Mesendoderm (in vitro differentiated cells): ENCODE measurements around the gene ACSF3.

Experiments
- DNase-seq: peaks from one replicate; pipeline ENCODE4 v3.0.0; 2013
- H2AK5ac ChIP-seq: 2 replicates; pipeline ENCODE4 v1.6.1; 2013; ENCODE audit warnings: low read length, inconsistent platforms
- H2BK120ac ChIP-seq: 2 replicates; pipeline ENCODE4 v1.6.1; 2013; ENCODE audit warnings: low read depth, mild to moderate bottlenecking, low read length, moderate library complexity, mixed read lengths
- H2BK15ac ChIP-seq: replicated peaks from 2 replicates; pipeline ENCODE4 v1.6.1; 2013; ENCODE audit warnings: low read depth, mild to moderate bottlenecking, moderate library complexity
- H2BK5ac ChIP-seq: 2 replicates; pipeline ENCODE4 v1.6.1; 2013; ENCODE audit warnings: low read length, inconsistent platforms
- H3K18ac ChIP-seq: 2 replicates; pipeline ENCODE4 v1.6.1; 2013; ENCODE audit warnings: mild to moderate bottlenecking, low read length, mixed read lengths
- H3K23ac ChIP-seq: one replicate; pipeline ENCODE4 v1.6.1; 2013; ENCODE audit warnings: low read length
- H3K27ac ChIP-seq: 2 replicates; pipeline ENCODE4 v1.5.1; 2013; ENCODE audit warnings: low read depth, mild to moderate bottlenecking, inconsistent platforms, low read length, moderate library complexity
- H3K27me3 ChIP-seq: 2 replicates; pipeline ENCODE4 v1.6.1; 2013; ENCODE audit warnings: low read length, control low read depth, mild to moderate bottlenecking, inconsistent platforms; ENCODE audit not compliant: insufficient read depth, poor library complexity
- H3K36me3 ChIP-seq: 2 replicates; pipeline ENCODE4 v1.6.1; 2013; ENCODE audit warnings: low read length, inconsistent platforms; ENCODE audit not compliant: control insufficient read depth, insufficient read depth
- H3K4ac ChIP-seq: one replicate; pipeline ENCODE4 v1.6.1; 2013; ENCODE audit warnings: low read depth, mild to moderate bottlenecking, low read length, moderate library complexity
- H3K4me1 ChIP-seq: 2 replicates; pipeline ENCODE4 v1.6.1; 2013; ENCODE audit warnings: low read depth, low read length, inconsistent platforms; ENCODE audit not compliant: control insufficient read depth
- H3K4me2 ChIP-seq: 2 replicates; pipeline ENCODE4 v1.6.1; 2013; ENCODE audit warnings: low read length
- H3K4me3 ChIP-seq: 2 replicates; pipeline ENCODE4 v1.5.1; 2013; ENCODE audit warnings: mild to moderate bottlenecking, low read length
- H3K56ac ChIP-seq: one replicate; pipeline ENCODE4 v1.6.1; 2013; ENCODE audit warnings: low read length
- H3K79me1 ChIP-seq: 2 replicates; pipeline ENCODE4 v1.6.1; 2013; ENCODE audit warnings: low read length, inconsistent platforms
- H3K79me2 ChIP-seq: 2 replicates; pipeline ENCODE4 v1.6.1; 2013; ENCODE audit warnings: mild to moderate bottlenecking, low read length; ENCODE audit not compliant: control insufficient read depth, insufficient read depth
- H3K9ac ChIP-seq: 2 replicates; pipeline ENCODE4 v1.6.1; 2013; ENCODE audit warnings: low read length, inconsistent platforms
- H4K5ac ChIP-seq: one replicate; pipeline ENCODE4 v1.6.1; 2013; ENCODE audit warnings: low read length
- H4K8ac ChIP-seq: one replicate; pipeline ENCODE4 v1.6.1; 2013; ENCODE audit warnings: low read depth, mild to moderate bottlenecking, control low read depth, low read length, moderate library complexity
- WGBS: extraction: QIAGEN DNeasy Blood & Tissue Kit; methylation state at CpG from one replicate; pipeline ENCODE4 v1.1.7; 2013; ENCODE audit warnings: low lambda C conversion rate, missing lambda C conversion rate; ENCODE audit not compliant: insufficient coverage; ENCODE audit errors: extremely low coverage; 5-methylcytosine and 5-hydroxymethylcytosine counted together

The ACSF3 gene

GRCh38 chr16:89136931-89137330 lies 43.3 kb downstream of the ACSF3 start:
- no peaks in the 10 kb centered on the region for H3K79me2 ChIP-seq
- no peak overlapping the region for H3K4me2 ChIP-seq
- DNase-seq = no peak
- H2BK15ac ChIP-seq = no peak overlapping the region
- H2BK5ac ChIP-seq = no peak overlapping the region
- H4K8ac ChIP-seq = no peak overlapping the region
- no peak overlapping the region for H3K56ac ChIP-seq
- no peak overlapping the region for H3K27ac ChIP-seq
- no peaks in the 10 kb centered on the region for H3K4me1 ChIP-seq
- no peak overlapping the region for H3K4me3 ChIP-seq
- no peaks in the 10 kb centered on the region for H3K79me1 ChIP-seq
- H3K23ac ChIP-seq = no peak overlapping the region
- peaks cover 2% of the 10 kb centered on the region for H3K36me3 ChIP-seq
- no peak overlapping the region for H3K9ac ChIP-seq
- no peak overlapping the region for H2BK120ac ChIP-seq
- H3K4ac ChIP-seq = no peak overlapping the region
- H2AK5ac ChIP-seq = no peak overlapping the region
- H3K18ac ChIP-seq = no peak overlapping the region
- WGBS = no CpG with 5 or more reads among the region's 17 CpGs
- no peaks in the 10 kb centered on the region for H3K27me3 ChIP-seq
- no peak overlapping the region for H4K5ac ChIP-seq

- Histone ChIP-seq H3K18ac (no peak overlapping the region), H3K56ac (no peak overlapping the region), H2AK5ac (no peak overlapping the region), H3K4me3 (no peak overlapping the region), H4K5ac (no peak overlapping the region), H3K4ac (no peak overlapping the region), H3K79me1 (no peaks in the 10 kb centered on the region), H2BK5ac (no peak overlapping the region), H3K4me2 (no peak overlapping the region), H3K23ac (no peak overlapping the region), H2BK15ac (no peak overlapping the region), H3K9ac (no peak overlapping the region), H3K27me3 (no peaks in the 10 kb centered on the region), H3K79me2 (no peaks in the 10 kb centered on the region), H3K4me1 (no peaks in the 10 kb centered on the region), H3K36me3 (peaks cover 2% of the 10 kb centered on the region), H4K8ac (no peak overlapping the region), H3K27ac (no peak overlapping the region), H2BK120ac (no peak overlapping the region)
- DNase-seq = no peak
- no CpG with 5 or more reads among the region's 24 CpGs for WGBS
Observed at GRCh38 chr16:89137666-89138512, 44.2 kb downstream of the ACSF3 start.

GRCh38 chr16:89138513-89138795 lies 44.8 kb downstream of the ACSF3 start:
- H4K8ac ChIP-seq = no peak overlapping the region
- no peak overlapping the region for H3K18ac ChIP-seq
- H3K23ac ChIP-seq = no peak overlapping the region
- H2BK5ac ChIP-seq = no peak overlapping the region
- DNase-seq = no peak
- H2AK5ac ChIP-seq = no peak overlapping the region
- H3K36me3 ChIP-seq = peaks cover under 1% of the 10 kb centered on the region
- no CpG with 5 or more reads among the region's 7 CpGs for WGBS
- H3K4me1 ChIP-seq = no peaks in the 10 kb centered on the region
- H3K79me2 ChIP-seq = no peaks in the 10 kb centered on the region
- no peak overlapping the region for H3K4me3 ChIP-seq
- no peak overlapping the region for H3K4me2 ChIP-seq
- no peak overlapping the region for H3K56ac ChIP-seq
- H3K27me3 ChIP-seq = no peaks in the 10 kb centered on the region
- no peak overlapping the region for H3K27ac ChIP-seq
- H2BK15ac ChIP-seq = no peak overlapping the region
- no peak overlapping the region for H3K9ac ChIP-seq
- H3K4ac ChIP-seq = no peak overlapping the region
- no peaks in the 10 kb centered on the region for H3K79me1 ChIP-seq
- no peak overlapping the region for H2BK120ac ChIP-seq
- no peak overlapping the region for H4K5ac ChIP-seq

DNA sequence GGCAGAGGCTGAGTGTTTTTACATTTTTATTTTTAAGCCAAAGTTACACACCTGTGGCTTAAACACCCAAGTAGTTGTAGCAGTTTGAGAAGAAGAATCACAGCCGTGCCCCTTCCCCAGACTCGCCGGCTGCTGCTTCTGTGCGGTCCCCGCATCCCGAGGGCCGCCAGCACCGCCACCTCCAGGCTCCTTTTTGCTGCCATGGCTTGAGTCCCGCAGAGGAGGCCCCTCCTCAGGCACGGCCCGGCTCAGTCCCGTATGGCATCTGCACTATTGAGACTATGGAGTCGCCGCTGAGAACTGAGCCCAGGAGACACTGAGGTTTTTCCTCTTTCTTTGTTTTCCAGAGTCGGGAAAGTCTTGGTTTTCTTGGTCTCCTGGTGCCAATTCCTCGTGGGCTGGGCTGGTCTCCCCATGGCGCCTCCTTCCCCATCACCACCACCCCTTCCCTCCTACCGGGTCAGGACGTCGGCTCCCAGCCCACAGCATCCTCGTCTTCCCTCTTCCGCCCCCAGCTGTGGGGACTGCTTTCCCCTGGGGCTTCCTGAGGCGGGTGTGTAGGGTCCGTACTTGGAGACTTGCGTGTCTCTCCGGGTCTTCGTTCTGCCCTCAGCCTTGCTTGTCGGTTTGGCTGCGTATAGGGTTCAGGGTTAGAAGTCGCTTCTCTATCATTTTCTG lies 45.3 kb downstream of the ACSF3 start:
- no peak overlapping the region for H3K4me2 ChIP-seq
- no peak overlapping the region for H2AK5ac ChIP-seq
- WGBS = no CpG with 5 or more reads among the region's 30 CpGs
- DNase-seq = no peak
- no peak overlapping the region for H2BK120ac ChIP-seq
- no peaks in the 10 kb centered on the region for H3K27me3 ChIP-seq
- H3K79me1 ChIP-seq = no peaks in the 10 kb centered on the region
- H4K5ac ChIP-seq = no peak overlapping the region
- H3K4ac ChIP-seq = no peak overlapping the region
- H3K56ac ChIP-seq = no peak overlapping the region
- H2BK5ac ChIP-seq = no peak overlapping the region
- no peak overlapping the region for H3K23ac ChIP-seq
- no peak overlapping the region for H3K18ac ChIP-seq
- H3K4me3 ChIP-seq = no peak overlapping the region
- H3K79me2 ChIP-seq = no peaks in the 10 kb centered on the region
- no peak overlapping the region for H4K8ac ChIP-seq
- no peak overlapping the region for H2BK15ac ChIP-seq
- no peaks in the 10 kb centered on the region for H3K36me3 ChIP-seq
- H3K4me1 ChIP-seq = no peaks in the 10 kb centered on the region
- no peak overlapping the region for H3K9ac ChIP-seq
- H3K27ac ChIP-seq = no peak overlapping the region

- Histone ChIP-seq H3K4me1 (no peaks in the 10 kb centered on the region), H2BK5ac (no peak overlapping the region), H3K4me2 (no peak overlapping the region), H4K5ac (no peak overlapping the region), H3K36me3 (no peaks in the 10 kb centered on the region), H4K8ac (no peak overlapping the region), H3K23ac (no peak overlapping the region), H2BK120ac (no peak overlapping the region), H3K4me3 (no peak overlapping the region), H3K18ac (no peak overlapping the region), H2AK5ac (no peak overlapping the region), H3K27me3 (no peaks in the 10 kb centered on the region), H3K4ac (no peak overlapping the region), H2BK15ac (no peak overlapping the region), H3K79me1 (no peaks in the 10 kb centered on the region), H3K9ac (no peak overlapping the region), H3K79me2 (no peaks in the 10 kb centered on the region), H3K56ac (no peak overlapping the region), H3K27ac (no peak overlapping the region)
- WGBS = no CpG with 5 or more reads among the region's 12 CpGs
- DNase-seq = no peak
Observed at GRCh38 chr16:89139907-89140361, 46.3 kb downstream of the ACSF3 start.
